GM18868 (cell line): ENCODE results near the gene AGPAT4.
A peak's percentile ranks its signal among the peaks of the same experiment; 100 is the strongest.

Experiments
- ATAC-seq: cut with Tn5 transposase; IDR thresholded peaks from one replicate; pipeline ENCODE4 v1.9.1; 2021; ENCODE audit warnings: mild to moderate bottlenecking, moderate library complexity; ENCODE audit not compliant: unreplicated experiment

Gene AGPAT4

GRCh38 chr6:161142957-161143296, 130.9 kb downstream of the AGPAT4 start:
- no peak for ATAC-seq

DNA sequence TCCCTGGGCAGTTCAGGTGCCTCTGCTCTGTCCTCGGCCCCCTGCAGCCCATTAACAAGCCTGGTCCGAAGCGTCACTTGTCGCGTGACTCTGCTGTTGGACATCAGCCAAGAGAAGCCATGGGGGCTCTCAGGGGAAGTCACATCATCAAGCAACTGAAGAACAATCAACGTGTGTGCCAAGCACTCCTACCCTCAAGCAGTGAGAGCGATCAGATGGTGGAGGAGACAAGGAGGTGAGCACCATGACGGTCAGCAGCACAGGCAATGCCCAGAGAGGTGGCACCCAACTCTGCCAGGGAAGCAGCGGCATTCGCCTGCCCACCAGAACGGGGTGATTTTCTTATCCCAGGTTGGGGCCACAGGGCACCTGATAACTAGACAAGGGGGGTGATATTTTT, 132.7 kb downstream of the AGPAT4 start:
- ATAC-seq: no peak

DNA sequence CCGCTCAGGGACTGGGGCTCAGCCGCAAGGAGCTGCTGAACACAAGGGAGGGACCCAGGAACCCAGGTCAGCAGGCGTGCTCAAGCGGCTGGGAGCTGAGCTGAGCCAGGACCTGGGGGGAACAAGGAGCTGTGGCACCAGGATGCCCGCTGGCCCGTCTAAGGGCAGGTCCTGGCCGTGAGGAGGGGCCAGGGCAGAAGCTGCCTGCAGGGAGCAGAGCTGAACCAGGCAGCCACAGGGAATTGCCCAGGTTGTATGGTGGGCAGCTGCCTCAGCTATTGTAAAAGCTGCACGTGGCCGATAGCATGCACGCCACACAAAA, 133.3 kb downstream of the AGPAT4 start:
- no peak for ATAC-seq

GRCh38 chr6:161139766-161140553, 133.9 kb downstream of the AGPAT4 start:
- no peak for ATAC-seq

GRCh38 chr6:161139304-161139765, 134.5 kb downstream of the AGPAT4 start:
- ATAC-seq: no peak

- no peak for ATAC-seq
These were observed 135.1 kb downstream of the AGPAT4 start for GRCh38 chr6:161138543-161139303.

DNA sequence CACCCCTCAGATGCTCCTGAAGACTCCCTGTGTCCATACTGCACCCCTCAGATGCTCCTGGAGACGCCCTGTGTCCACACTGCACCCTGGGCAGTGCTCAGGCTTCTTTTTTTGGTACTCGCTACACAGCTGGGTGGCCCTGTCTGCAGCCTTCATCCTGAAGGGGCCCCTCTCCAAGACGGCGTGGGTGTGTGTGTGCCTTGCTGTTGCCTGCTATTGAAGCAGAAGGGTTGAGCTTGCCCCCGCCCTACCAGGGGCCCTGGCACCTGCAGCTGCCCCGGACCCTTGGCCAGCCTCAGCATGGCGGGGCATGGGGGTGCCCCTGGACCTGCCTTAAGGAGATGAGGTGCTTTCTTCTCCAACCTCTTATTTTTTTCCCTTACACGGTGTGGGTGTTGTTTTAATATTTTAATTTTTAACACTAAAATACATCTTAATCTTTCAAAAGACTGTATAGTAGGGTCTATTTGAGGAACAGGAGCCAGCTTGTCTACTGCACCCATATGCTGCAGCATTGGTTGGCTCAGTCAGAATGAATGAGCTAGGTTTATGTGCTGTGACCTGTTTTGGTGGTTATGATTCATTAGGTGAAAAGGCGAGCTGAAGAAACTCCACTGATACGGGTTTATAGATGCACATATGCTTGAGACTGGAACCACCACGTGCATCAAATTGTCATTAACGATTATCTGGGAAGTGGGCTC, 135.9 kb downstream of the AGPAT4 start:
- no peak for ATAC-seq

GRCh38 chr6:161137320-161137719, 136.5 kb downstream of the AGPAT4 start:
- no peak for ATAC-seq

DNA sequence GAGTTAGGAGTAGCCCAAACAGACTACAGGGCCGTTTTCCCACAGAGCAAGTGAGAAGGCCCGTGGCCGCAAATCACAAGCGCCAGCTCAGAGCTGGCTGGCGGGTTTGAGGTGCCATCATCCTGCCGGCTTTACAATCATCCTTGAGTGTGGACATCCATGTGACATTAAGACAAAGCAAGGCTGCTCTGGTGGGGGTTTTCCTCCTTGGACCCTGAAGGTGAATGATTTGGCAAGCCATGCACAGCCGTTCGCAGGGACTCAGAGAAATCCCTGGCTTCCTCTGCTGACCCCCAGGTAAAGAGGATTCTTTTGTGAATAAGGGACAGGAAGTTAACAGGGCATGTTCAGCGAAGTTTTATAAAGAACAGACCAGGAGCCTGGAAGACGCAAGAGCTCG, 137.2 kb downstream of the AGPAT4 start:
- no peak for ATAC-seq

DNA sequence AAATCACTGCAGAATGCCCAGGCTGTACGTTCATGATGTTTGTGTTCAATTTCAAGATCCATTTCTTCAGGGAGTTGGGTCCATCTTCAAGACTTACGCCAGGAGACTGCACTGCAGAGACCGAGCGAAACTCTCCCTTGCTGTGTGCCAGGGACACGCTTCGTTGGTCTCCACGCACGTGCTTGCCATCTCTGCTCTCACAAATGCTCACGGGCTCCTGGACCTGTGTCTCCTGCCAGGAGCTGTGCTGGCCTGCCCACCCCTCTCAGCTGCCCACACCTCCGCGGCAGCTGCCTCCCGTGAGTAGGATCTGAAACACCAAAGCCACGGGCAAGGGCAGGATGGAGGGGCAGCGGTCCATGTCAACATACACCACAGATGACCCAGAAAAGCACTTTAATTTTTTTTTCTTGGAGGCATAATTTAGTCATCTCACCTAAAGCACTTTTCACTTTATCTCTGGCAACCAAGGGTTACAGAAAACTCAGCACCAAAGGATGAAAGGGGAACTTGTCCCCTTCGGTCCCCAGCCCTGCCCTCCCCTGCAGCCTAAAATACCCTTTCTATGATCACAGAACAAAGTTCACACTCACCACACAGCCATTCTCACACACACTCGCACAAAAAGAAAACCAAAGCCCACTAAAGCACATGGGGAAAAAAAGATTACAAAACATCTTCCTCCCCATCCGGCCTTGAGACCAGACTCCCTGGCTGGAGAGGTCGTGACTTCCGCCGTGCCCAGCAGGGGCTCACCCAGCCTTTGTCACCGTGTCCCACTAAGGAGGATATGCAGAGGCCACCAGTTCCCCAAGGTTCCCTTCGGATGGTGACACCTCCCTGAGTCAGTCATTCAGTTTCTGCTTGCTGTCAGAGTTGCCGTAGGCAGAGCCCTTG, 137.9 kb downstream of the AGPAT4 start:
- ATAC-seq: peak; percentile 64

- no peak for ATAC-seq
These were observed 139.1 kb downstream of the AGPAT4 start for GRCh38 chr6:161134550-161135298.

- no peak for ATAC-seq
These were observed 139.9 kb downstream of the AGPAT4 start for GRCh38 chr6:161133963-161134362.

- ATAC-seq: no peak
These were observed 141.5 kb downstream of the AGPAT4 start for GRCh38 chr6:161132384-161132783.

DNA sequence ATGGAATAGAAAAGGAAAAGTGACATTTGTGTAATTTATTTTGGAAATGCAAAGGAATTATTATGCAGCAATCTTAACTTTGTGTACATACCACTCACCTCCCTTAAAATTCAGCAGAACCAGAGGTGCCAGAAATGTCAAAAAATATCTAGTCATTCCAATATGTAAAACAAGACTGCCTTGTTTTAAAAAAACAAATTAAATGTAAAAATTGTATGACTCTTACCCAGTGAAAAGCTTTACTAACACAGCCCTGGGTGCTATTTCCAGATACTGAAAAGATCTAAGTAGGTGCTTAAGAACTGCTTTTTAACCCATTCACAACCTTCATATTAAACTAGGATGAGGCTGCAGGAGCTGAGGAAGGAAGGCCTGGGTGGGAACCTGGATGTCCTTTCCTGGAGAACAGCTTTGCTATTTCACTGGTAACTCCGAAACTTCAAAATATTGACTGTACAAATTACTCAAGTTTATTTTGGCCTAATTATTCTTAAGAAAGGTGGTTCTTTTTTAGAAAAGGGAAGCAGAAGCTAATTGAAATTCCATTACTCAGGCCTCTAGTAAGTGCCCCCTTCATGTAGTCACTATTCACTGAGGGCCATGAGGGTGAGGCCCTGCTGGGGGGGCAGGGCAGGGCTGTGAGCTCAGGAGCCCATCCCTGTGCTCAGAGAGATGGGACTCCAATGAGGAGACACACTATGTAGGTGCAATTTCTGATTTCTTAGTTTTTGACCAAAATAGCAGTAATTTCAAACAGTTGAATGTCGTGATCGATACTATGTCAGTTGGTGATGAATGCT, 142.7 kb downstream of the AGPAT4 start:
- ATAC-seq: no peak

DNA sequence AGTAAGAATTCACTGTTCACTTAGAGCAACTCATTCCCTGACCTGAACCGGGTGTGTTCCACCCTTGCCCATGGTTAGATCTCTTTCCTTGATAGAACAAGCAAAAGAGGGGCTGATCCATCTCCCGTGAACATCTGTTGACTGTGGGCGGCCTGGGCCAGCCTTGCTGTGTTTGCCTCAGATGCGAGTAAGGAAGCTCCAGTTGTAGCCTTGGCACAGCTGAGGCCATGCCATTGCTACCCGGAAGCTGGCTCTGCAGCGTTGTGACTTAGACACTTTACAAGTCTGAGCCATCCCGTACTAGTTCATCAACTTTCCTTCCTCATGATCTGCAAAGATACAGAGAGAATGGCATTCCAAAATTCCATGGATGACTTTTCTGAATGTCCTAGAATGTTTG, 143.3 kb downstream of the AGPAT4 start:
- ATAC-seq: no peak

- ATAC-seq: no peak
These were observed 145.1 kb downstream of the AGPAT4 start for GRCh38 chr6:161128680-161129196.

DNA sequence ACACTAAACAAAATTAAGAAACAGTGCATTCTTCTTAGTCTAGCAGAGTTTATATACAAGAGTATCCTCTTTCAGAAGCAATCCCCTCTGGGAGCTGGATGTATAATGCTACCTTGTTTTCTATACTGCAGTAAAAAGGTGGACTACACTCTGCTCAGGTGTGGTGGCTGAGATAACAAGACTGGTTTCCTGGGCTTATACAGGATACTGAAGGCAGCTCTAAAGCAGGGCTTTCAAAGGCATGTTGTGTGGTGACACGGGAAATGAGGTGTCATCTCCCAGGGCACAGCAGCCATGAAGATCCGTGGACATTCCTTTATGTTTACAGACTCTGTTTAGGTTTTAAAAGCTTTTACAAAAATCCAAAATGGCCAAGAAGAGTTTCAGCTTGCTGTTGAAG, 145.6 kb downstream of the AGPAT4 start:
- ATAC-seq: no peak

DNA sequence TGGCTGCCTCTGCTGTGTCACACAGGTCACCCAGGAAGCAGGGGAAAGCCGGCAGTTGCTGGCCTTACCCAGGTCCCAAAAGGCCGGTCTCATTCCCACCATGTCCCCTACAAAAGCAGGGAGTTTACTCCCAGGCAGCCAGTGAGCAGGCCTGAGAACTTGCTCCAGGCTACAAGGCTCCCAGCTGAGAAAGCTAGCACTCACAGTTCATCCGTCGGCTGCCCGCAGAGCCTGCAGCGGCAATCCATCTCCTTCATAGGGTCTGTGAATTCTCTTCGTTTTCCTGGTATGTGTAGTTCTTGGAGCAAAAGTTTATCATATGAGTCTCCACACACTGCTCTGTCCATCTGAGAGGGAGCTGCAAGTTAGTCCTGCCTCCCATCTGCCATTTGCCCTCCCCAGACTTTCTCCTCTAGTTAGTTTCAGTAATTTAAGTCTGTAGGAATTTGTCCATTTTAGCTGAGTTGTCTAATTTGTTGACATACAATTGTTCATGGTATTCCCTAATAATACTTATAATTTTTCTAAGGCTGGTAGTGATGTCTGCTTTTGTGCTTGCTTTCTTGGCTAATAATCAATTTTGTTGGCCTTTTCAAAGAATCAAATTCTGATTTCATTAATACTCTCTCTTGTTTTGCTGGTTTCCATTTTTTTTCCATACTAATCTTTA, 146.7 kb downstream of the AGPAT4 start:
- ATAC-seq: no peak

GRCh38 chr6:161125591-161125990, 148.3 kb downstream of the AGPAT4 start:
- ATAC-seq: no peak
